Mammary epithelial cell (primary cell): ENCODE measurements around the gene EDARADD.

Experiments
- EZH2 ChIP-seq: IDR thresholded peaks from 2 replicates; pipeline ENCODE4 v1.6.1; 2012; ENCODE audit warnings: low read length, inconsistent platforms, borderline replicate concordance
- TF ChIP-seq, protein P1 (sequence below), 2 donors: IDR thresholded peaks in 1 of 2; conservative IDR thresholded peaks in 1 of 2; 2 replicates each; pipeline ENCODE4 v1.5.1; 2011 to 2012; ENCODE audit warnings: inconsistent platforms in 2 of 2, low read length in 2 of 2, mild to moderate bottlenecking in 2 of 2, control low read depth in 1 of 2, low read depth in 1 of 2; ENCODE audit not compliant: insufficient read depth in 1 of 2; ENCODE audit errors: extremely low read depth in 1 of 2

DNA sequence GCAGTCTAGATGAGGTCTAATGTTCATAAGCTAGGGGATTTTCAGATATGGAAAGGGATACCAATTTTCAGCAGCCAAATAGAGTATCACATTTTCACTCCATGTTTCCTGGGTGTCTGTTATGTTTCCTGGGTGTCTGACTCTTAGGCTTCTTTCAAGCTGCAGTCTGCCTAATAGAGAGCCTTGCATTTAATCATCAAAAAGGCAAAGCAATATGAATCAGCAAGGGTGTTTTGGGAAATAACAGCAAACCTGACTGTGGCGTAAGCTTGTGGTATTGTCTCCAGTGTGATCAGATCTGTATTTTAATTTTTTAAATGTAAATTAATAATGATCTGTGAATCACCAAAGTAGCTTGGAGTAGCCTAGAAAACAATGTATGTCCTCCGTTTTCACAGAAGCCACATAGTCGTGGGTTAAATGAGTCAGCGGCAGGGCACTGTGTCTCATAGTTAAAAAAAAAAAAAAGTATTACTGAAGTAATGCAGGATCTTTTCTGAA, 140.1 kb downstream of the EDARADD start:
- TF ChIP-seq, protein P1, sequence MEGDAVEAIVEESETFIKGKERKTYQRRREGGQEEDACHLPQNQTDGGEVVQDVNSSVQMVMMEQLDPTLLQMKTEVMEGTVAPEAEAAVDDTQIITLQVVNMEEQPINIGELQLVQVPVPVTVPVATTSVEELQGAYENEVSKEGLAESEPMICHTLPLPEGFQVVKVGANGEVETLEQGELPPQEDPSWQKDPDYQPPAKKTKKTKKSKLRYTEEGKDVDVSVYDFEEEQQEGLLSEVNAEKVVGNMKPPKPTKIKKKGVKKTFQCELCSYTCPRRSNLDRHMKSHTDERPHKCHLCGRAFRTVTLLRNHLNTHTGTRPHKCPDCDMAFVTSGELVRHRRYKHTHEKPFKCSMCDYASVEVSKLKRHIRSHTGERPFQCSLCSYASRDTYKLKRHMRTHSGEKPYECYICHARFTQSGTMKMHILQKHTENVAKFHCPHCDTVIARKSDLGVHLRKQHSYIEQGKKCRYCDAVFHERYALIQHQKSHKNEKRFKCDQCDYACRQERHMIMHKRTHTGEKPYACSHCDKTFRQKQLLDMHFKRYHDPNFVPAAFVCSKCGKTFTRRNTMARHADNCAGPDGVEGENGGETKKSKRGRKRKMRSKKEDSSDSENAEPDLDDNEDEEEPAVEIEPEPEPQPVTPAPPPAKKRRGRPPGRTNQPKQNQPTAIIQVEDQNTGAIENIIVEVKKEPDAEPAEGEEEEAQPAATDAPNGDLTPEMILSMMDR (conservative IDR thresholded peaks at IDR 0.05 in 1 of 2, IDR thresholded peaks at IDR 0.05 in 1 of 2; ENCODE audit: extremely low read depth in 1 of 2, insufficient read depth in 1 of 2, low read depth in 1 of 2, low read length in 2 of 2), result no peak
- TF ChIP-seq EZH2, result no peak
